ENCODE results near the gene DMTF1. TPM values are rescaled to one million over a fixed set of nuclear protein-coding genes. Genes with fewer than 3 reads are reported as not detected.
A peak's percentile ranks its signal among the peaks of the same experiment; 100 is the strongest.

The DMTF1 gene
- total and polyA plus RNA-seq, 9 of the 15 experiments (the other 6 are each of a cell fraction or from before 2014, with no cell fraction given): 25.7 to 208 (median 74.7) TPM

- TF ChIP-seq E2F6 (IDR thresholded peaks at IDR 0.05; ENCODE audit: borderline replicate concordance in 1 of 2, extremely low read depth in 1 of 2, insufficient read depth in 1 of 2, insufficient read length in 1 of 2, low read depth in 1 of 2, low read length in 1 of 2, poor library complexity in 1 of 2, severe bottlenecking in 1 of 2) (peak in 1 of 2 experiments; percentile 50), HOMEZ (CRISPR knock-in tag; IDR thresholded peaks at IDR 0.05) (no peak), SMAD4 (CRISPR knock-in tag; conservative IDR thresholded peaks at IDR 0.05) (peak; percentile 87), KAT7 (CRISPR knock-in tag; IDR thresholded peaks at IDR 0.05; ENCODE audit: borderline replicate concordance) (no peak), ZNF699 (CRISPR knock-in tag; IDR thresholded peaks at IDR 0.05; ENCODE audit: insufficient replicate concordance) (no peak), ZNF449 (CRISPR knock-in tag; IDR thresholded peaks at IDR 0.05) (no peak), EP400 (IDR thresholded peaks at IDR 0.05) (peak; percentile 27; the same call in 1 of the 2 replicates), NBN (IDR thresholded peaks at IDR 0.05; ENCODE audit: low read depth) (0 out of 2 replicates have a peak, but pooled peaks have one; percentile 51), TBP (optimal IDR thresholded peaks at IDR 0.05; ENCODE audit: low read depth, low read length) (peak; percentile 64), ETV1 (tag; conservative IDR thresholded peaks at IDR 0.05; ENCODE audit: low read depth) (peak; percentile 59; the same call in 1 of the 2 replicates), CBFA2T3 (IDR thresholded peaks at IDR 0.05) (peak; percentile 27; the same call in 1 of the 2 replicates), POLR2A (conservative IDR thresholded peaks at IDR 0.05) (0 out of 2 replicates have a peak, but pooled peaks have one; percentile 24), MEIS2 (IDR thresholded peaks at IDR 0.05; ENCODE audit: partially characterized antibody) (peak; percentile 91), TEAD2 (tag; IDR thresholded peaks at IDR 0.05) (0 out of 2 replicates have a peak, but pooled peaks have one; percentile 21), ZNF395 (CRISPR knock-in tag; IDR thresholded peaks at IDR 0.05) (0 out of 2 replicates have a peak, but pooled peaks have one; percentile 22), CBX3 (IDR thresholded peaks at IDR 0.05; ENCODE audit: borderline replicate concordance in 1 of 2, low read length in 2 of 2) (0 out of 3 replicates have a peak, but pooled peaks of 1 of the 2 experiments have one; percentile 73), ZNF592 (IDR thresholded peaks at IDR 0.05) (peak; percentile 66)
These were observed 23.4 kb upstream of the DMTF1 start (continued) for GRCh38 chr7:87128861-87129267.

Data from K562 (cell line).